ENCODE measurements around the gene DGKD.

Gene DGKD

GRCh38 chr2:233456111-233456510, 101.8 kb downstream of the DGKD start:
- H3K9me3 Mint-ChIP-seq: no peaks in the 10 kb centered on the region
- no peaks in the 10 kb centered on the region for H3K27me3 Mint-ChIP-seq
- no peaks in the 10 kb centered on the region for H3K4me1 Mint-ChIP-seq
- peaks cover 8% of the 10 kb centered on the region for H3K36me3 Mint-ChIP-seq
- H3K27ac Mint-ChIP-seq: no peak overlapping the region
- H3K4me3 Mint-ChIP-seq: no peak overlapping the region

GRCh38 chr2:233456934-233457333, 102.6 kb downstream of the DGKD start:
- Mint-ChIP-seq H3K27ac (peak overlapping the region; percentile 89), H3K36me3 (peaks cover 10% of the 10 kb centered on the region), H3K4me3 (no peak overlapping the region), H3K9me3 (no peaks in the 10 kb centered on the region), H3K4me1 (no peaks in the 10 kb centered on the region), H3K27me3 (no peaks in the 10 kb centered on the region)

DNA sequence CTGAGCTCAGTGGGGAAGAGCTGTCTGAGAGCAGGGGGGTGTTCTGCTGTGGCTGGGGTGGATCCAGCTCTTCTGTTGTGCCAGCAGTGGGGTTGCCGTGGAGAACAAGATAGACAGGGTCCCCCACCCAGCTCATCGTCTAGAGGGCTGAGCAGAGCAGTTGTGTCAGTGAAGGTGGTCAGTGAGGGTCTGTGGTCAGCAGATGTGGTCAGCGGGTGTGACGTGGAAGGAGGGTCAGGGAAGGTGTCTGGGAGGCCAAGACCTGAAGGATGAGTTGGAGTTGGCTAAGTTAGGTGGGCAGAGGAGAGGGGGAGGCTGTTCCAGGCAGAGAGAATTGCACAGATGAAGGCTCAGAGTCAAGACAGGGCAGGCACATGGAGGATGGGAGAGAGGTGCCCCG, 103.1 kb downstream of the DGKD start:
- Mint-ChIP-seq H3K36me3 (peaks cover 12% of the 10 kb centered on the region), H3K9me3 (no peaks in the 10 kb centered on the region)

DNA sequence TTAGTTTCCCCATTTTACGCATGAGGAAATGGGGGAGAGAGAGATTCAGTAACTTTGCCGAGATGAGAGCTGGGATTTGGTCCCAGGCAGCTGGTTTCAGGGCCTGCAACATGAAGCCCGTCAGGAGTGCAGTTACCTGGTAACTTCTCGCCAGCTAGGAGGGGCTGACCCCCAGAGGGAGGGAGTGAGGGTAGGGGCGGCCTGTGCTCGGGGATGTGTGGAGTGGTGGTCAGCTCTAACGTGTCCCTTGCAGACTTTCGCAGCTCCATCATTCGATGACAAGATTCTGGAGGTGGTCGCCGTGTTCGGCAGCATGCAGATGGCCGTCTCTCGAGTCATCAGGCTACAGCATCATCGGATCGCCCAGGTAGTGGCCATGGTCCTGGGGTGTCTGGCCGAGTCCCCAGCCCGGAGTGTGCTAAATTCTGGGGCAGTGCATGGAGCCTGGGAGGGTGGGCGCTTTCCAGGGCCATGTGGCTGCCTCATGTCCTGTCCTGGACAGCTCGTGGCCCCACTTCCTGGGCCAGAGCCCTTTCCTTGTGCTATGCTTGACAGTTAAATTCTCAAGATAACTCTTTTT, 103.8 kb downstream of the DGKD start:
- Mint-ChIP-seq H3K4me3 (no peak overlapping the region), H3K27ac (no peak overlapping the region), H3K27me3 (no peaks in the 10 kb centered on the region), H3K36me3 (peaks cover 12% of the 10 kb centered on the region), H3K9me3 (no peaks in the 10 kb centered on the region), H3K4me1 (no peaks in the 10 kb centered on the region)

More for the DNA sequence above, 103.1 kb downstream of the DGKD start:
- peak overlapping the region; percentile 89 for H3K27ac Mint-ChIP-seq
- H3K27me3 Mint-ChIP-seq: no peaks in the 10 kb centered on the region
- H3K4me1 Mint-ChIP-seq: no peaks in the 10 kb centered on the region
- H3K4me3 Mint-ChIP-seq: no peak overlapping the region

GRCh38 chr2:233458826-233459225, 104.5 kb downstream of the DGKD start:
- Mint-ChIP-seq H3K27ac (no peak overlapping the region), H3K9me3 (no peaks in the 10 kb centered on the region), H3K36me3 (peaks cover 16% of the 10 kb centered on the region), H3K4me1 (no peaks in the 10 kb centered on the region), H3K27me3 (no peaks in the 10 kb centered on the region), H3K4me3 (no peak overlapping the region)

GRCh38 chr2:233459426-233459825, 105.1 kb downstream of the DGKD start:
- Mint-ChIP-seq H3K4me1 (no peaks in the 10 kb centered on the region), H3K27me3 (no peaks in the 10 kb centered on the region), H3K27ac (no peak overlapping the region), H3K9me3 (no peaks in the 10 kb centered on the region), H3K36me3 (peaks cover 16% of the 10 kb centered on the region), H3K4me3 (no peak overlapping the region)

GRCh38 chr2:233460726-233461441, 106.6 kb downstream of the DGKD start:
- Mint-ChIP-seq H3K9me3 (no peaks in the 10 kb centered on the region), H3K36me3 (peaks cover 17% of the 10 kb centered on the region), H3K27me3 (no peaks in the 10 kb centered on the region), H3K4me1 (no peaks in the 10 kb centered on the region), H3K4me3 (no peak overlapping the region), H3K27ac (no peak overlapping the region)

DNA sequence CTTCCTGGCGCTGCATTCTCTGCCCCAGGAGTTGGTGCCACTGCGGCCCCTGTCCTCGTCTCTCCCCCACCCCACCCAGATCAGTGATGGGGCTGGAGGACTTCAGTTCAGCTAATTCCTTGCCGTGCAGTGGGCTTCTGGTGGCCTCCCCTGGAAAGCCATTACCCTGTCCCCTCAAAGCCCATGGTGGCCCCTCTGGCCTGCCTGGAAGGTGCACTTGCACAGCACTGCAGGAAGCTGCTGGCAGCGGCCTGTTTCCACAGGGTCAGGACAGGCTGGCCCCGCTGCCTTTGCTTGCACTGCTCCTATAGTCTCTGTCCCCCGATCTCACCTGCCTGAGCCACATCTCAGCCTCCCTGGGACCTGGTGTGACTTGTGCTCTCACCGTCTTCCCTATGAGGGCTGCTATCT, 107.2 kb downstream of the DGKD start:
- Mint-ChIP-seq H3K4me3 (no peak overlapping the region), H3K4me1 (no peaks in the 10 kb centered on the region), H3K9me3 (no peaks in the 10 kb centered on the region), H3K36me3 (peaks cover 21% of the 10 kb centered on the region), H3K27me3 (no peaks in the 10 kb centered on the region), H3K27ac (no peak overlapping the region)

GRCh38 chr2:233462202-233462785, 108.0 kb downstream of the DGKD start:
- Mint-ChIP-seq H3K9me3 (no peaks in the 10 kb centered on the region), H3K27ac (no peak overlapping the region), H3K27me3 (no peaks in the 10 kb centered on the region), H3K4me1 (no peaks in the 10 kb centered on the region), H3K36me3 (peaks cover 21% of the 10 kb centered on the region), H3K4me3 (no peak overlapping the region)

GRCh38 chr2:233462826-233463470, 108.7 kb downstream of the DGKD start:
- H3K36me3 Mint-ChIP-seq: peaks cover 21% of the 10 kb centered on the region
- no peak overlapping the region for H3K27ac Mint-ChIP-seq
- H3K4me1 Mint-ChIP-seq: no peaks in the 10 kb centered on the region
- H3K27me3 Mint-ChIP-seq: no peaks in the 10 kb centered on the region
- H3K4me3 Mint-ChIP-seq: no peak overlapping the region
- no peaks in the 10 kb centered on the region for H3K9me3 Mint-ChIP-seq

DNA sequence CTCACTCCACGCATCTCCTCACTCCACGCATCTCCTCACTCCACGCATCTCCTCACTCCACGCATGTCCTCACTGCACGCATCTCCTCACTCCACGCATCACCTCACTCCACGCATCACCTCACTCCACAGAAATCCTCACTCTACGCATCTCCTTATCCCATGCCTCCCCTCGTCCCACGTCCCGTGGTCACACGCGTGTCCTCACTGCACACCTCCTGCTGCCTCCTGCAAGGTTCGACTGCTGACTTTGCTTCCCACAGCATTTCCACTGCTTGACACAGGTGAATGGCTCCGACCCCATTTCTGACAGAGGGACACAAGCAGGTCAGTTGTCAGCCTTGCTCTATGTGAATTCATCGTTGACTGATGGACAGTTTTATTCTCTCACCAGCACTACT, 109.3 kb downstream of the DGKD start:
- Mint-ChIP-seq H3K4me3 (no peak overlapping the region), H3K27ac (peak overlapping the region; percentile 51), H3K36me3 (peaks cover 22% of the 10 kb centered on the region), H3K9me3 (no peaks in the 10 kb centered on the region), H3K27me3 (no peaks in the 10 kb centered on the region), H3K4me1 (no peaks in the 10 kb centered on the region)

GRCh38 chr2:233464056-233464455, 109.8 kb downstream of the DGKD start:
- Mint-ChIP-seq H3K4me3 (no peak overlapping the region), H3K27ac (no peak overlapping the region), H3K4me1 (no peaks in the 10 kb centered on the region), H3K9me3 (no peaks in the 10 kb centered on the region), H3K27me3 (no peaks in the 10 kb centered on the region), H3K36me3 (peaks cover 24% of the 10 kb centered on the region)

DNA sequence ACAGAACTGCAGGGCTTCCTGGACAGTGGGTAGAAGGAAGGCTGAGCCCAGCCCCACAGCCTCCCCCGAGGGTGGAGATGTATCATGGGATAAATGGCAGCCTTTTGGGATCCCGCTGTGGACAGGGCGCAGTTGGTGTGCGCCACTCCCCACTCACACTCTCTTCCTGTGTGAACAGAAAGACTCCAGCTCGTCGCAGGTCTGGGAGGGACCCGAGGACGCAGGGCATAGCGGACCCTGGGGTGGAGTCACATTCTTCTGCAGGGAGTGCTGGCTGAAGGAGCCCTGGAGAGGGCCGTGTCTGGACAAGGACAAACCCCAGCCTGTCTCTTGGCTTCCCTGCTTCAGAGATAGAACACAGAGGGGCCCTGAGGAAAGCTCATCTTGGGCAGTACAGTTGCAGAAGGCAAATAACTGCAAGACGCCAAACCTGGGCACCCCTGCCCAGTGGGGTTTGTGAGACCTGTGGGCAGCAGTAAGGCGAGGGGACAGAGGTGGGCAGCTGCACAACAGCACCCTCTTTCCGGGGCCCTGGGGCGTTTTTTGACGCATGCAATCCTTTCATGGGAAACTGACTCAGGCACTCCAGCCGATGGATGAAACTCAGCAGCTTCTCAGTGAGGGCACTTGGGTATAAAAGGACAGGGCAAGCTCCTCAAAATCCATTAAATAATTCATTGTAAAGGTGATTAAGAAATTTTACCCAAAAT, 110.4 kb downstream of the DGKD start:
- H3K36me3 Mint-ChIP-seq: peaks cover 25% of the 10 kb centered on the region
- no peaks in the 10 kb centered on the region for H3K4me1 Mint-ChIP-seq
- H3K9me3 Mint-ChIP-seq: no peaks in the 10 kb centered on the region
- H3K27ac Mint-ChIP-seq: no peak overlapping the region
- H3K27me3 Mint-ChIP-seq: no peaks in the 10 kb centered on the region
- no peak overlapping the region for H3K4me3 Mint-ChIP-seq

- H3K36me3 Mint-ChIP-seq: peaks cover 29% of the 10 kb centered on the region
- H3K27ac Mint-ChIP-seq: no peak overlapping the region
- H3K4me1 Mint-ChIP-seq: no peaks in the 10 kb centered on the region
- no peaks in the 10 kb centered on the region for H3K27me3 Mint-ChIP-seq
- H3K9me3 Mint-ChIP-seq: no peaks in the 10 kb centered on the region
- no peak overlapping the region for H3K4me3 Mint-ChIP-seq
Measured at GRCh38 chr2:233466991-233467603, 112.8 kb downstream of the DGKD start.

GRCh38 chr2:233468047-233468740, 113.9 kb downstream of the DGKD start:
- Mint-ChIP-seq H3K27me3 (no peaks in the 10 kb centered on the region), H3K9me3 (no peaks in the 10 kb centered on the region), H3K36me3 (peaks cover 32% of the 10 kb centered on the region), H3K4me3 (no peak overlapping the region), H3K27ac (no peak overlapping the region), H3K4me1 (no peaks in the 10 kb centered on the region)

Data from activated naive CD4-positive, alpha-beta T cell treated with anti-CD3 and anti-CD28 coated beads, Interleukin-2, amount 50 U/mL, for 24 hours (primary cell).